GM23338 (cell line): ENCODE results near the gene EEPD1. TPM values are rescaled to one million over a fixed set of nuclear protein-coding genes. Genes with fewer than 3 reads are reported as not detected.

ENCODE experiments used
- ATAC-seq: fragments of 200-7000 bp; cut with Tn5 transposase; 3 replicates; pipeline ENCODE4 v1.9.1; 2020
- DNase-seq: peaks from one replicate; pipeline ENCODE4 v3.0.0-alpha.2; 2015; ENCODE audit warnings: low spot score
- H2AFZ ChIP-seq: fragments of 200-600 bp; sonication (generic); 2 replicates; pipeline ENCODE4 v1.8.0; 2016; ENCODE audit warnings: antibody characterized with exemption, mild to moderate bottlenecking, moderate library complexity
- H3F3A ChIP-seq: fragments of 200-600 bp; sonication (generic); replicated peaks from 2 replicates; pipeline ENCODE4 v1.8.0; 2017; ENCODE audit warnings: antibody characterized with exemption, mixed run types, low read depth
- H3K27ac ChIP-seq: fragments of 200-600 bp; sonication (generic); 2 replicates; pipeline ENCODE4 v1.6.1; 2016; ENCODE audit warnings: low read depth
- H3K27me3 ChIP-seq: fragments of 200-600 bp; sonication (generic); 2 replicates; pipeline ENCODE4 v1.8.0; 2016; ENCODE audit warnings: mild to moderate bottlenecking, mixed run types, moderate library complexity; ENCODE audit not compliant: insufficient read depth
- H3K36me3 ChIP-seq: fragments of 200-600 bp; sonication (generic); 2 replicates; pipeline ENCODE4 v1.8.0; 2016; ENCODE audit warnings: mild to moderate bottlenecking; ENCODE audit not compliant: insufficient read depth
- H3K4me1 ChIP-seq: fragments of 200-600 bp; sonication (generic); 2 replicates; pipeline ENCODE4 v1.8.0; 2016; ENCODE audit warnings: mild to moderate bottlenecking, moderate library complexity; ENCODE audit not compliant: insufficient read depth
- H3K4me2 ChIP-seq: fragments of 200-600 bp; sonication (generic); 2 replicates; pipeline ENCODE4 v1.7.1; 2017; ENCODE audit warnings: mixed run types
- H3K4me3 ChIP-seq: fragments of 200-600 bp; sonication (generic); 2 replicates; pipeline ENCODE4 v1.6.1; 2016; ENCODE audit warnings: mixed run types
- H3K79me2 ChIP-seq: fragments of 200-600 bp; sonication (generic); replicated peaks from 2 replicates; pipeline ENCODE4 v1.8.0; 2017; ENCODE audit warnings: mild to moderate bottlenecking; ENCODE audit not compliant: insufficient read depth
- H3K9me2 ChIP-seq: fragments of 200-600 bp; sonication (generic); 2 replicates; pipeline ENCODE4 v1.8.0; 2017; ENCODE audit not compliant: insufficient read depth
- H4K20me1 ChIP-seq: fragments of 200-600 bp; sonication (generic); replicated peaks from 2 replicates; pipeline ENCODE4 v1.8.0; 2017; ENCODE audit warnings: mild to moderate bottlenecking; ENCODE audit not compliant: insufficient read depth
- H3K27ac Mint-ChIP-seq: 2 replicates; pipeline ENCODE4 v1.8.0; 2020; ENCODE audit warnings: inconsistent platforms, mild to moderate bottlenecking, moderate library complexity, mixed read lengths
- H3K27me3 Mint-ChIP-seq: 3 replicates; pipeline ENCODE4 v1.8.0; 2022; ENCODE audit warnings: low read depth, mild to moderate bottlenecking, moderate library complexity, mixed read lengths, inconsistent platforms; ENCODE audit not compliant: insufficient read depth, poor library complexity
- H3K36me3 Mint-ChIP-seq: 3 replicates; pipeline ENCODE4 v1.8.0; 2021; ENCODE audit warnings: low read depth, mild to moderate bottlenecking, inconsistent platforms, moderate library complexity, mixed read lengths
- H3K4me1 Mint-ChIP-seq: 3 replicates; pipeline ENCODE4 v1.8.0; 2020; ENCODE audit warnings: mild to moderate bottlenecking, inconsistent platforms, mixed read lengths
- H3K4me3 Mint-ChIP-seq: 3 replicates; pipeline ENCODE4 v1.8.0; 2021; ENCODE audit warnings: moderate library complexity, mild to moderate bottlenecking, inconsistent platforms, mixed read lengths
- H3K9me3 Mint-ChIP-seq: 3 replicates; pipeline ENCODE4 v1.8.0; 2020; ENCODE audit warnings: moderate library complexity, mild to moderate bottlenecking, inconsistent platforms, mixed read lengths
- NANOG ChIP-seq: IDR thresholded peaks from 2 replicates; pipeline ENCODE4 v1.6.1; 2016; ENCODE audit warnings: antibody characterized with exemption, borderline replicate concordance
- polyA plus RNA-seq: library from polyadenylated mRNA; unstranded; fragments of >200 nt; fragmentation: Nextera tagmentation; extraction: Ambion mirVana; gene quantifications from 2 replicates; pipeline ENCODE4 v1.2.1, GENCODE V29; 2016
- total RNA-seq: library from RNA; depleted of rRNA; stranded (reverse); fragments of >200 nt; shearing (Covaris generic); gene quantifications from 2 replicates; pipeline ENCODE4 v1.2.3, GENCODE V29; 2014
- TF ChIP-seq, protein P1 (sequence below), 2 experiments: fragments of 200-600 bp in 1 of 2; sonication (generic) in 1 of 2; conservative IDR thresholded peaks; 2 replicates each; pipeline versions ENCODE4 v1.5.1 to v1.6.1; 2016 to 2017; ENCODE audit warnings: antibody characterized with exemption in 2 of 2, low read depth in 2 of 2, mild to moderate bottlenecking in 2 of 2, moderate library complexity in 1 of 2
- TF ChIP-seq, protein P2 (sequence below): fragments of 250-450 bp; sonication (Bioruptor Pico); IDR thresholded peaks from 2 replicates; pipeline ENCODE4 v1.5.0; 2020; ENCODE audit warnings: mild to moderate bottlenecking, moderate library complexity

Gene EEPD1
- total and polyA plus RNA-seq, 2 experiments from 2014 or later = 4.1 to 17.1 TPM

DNA sequence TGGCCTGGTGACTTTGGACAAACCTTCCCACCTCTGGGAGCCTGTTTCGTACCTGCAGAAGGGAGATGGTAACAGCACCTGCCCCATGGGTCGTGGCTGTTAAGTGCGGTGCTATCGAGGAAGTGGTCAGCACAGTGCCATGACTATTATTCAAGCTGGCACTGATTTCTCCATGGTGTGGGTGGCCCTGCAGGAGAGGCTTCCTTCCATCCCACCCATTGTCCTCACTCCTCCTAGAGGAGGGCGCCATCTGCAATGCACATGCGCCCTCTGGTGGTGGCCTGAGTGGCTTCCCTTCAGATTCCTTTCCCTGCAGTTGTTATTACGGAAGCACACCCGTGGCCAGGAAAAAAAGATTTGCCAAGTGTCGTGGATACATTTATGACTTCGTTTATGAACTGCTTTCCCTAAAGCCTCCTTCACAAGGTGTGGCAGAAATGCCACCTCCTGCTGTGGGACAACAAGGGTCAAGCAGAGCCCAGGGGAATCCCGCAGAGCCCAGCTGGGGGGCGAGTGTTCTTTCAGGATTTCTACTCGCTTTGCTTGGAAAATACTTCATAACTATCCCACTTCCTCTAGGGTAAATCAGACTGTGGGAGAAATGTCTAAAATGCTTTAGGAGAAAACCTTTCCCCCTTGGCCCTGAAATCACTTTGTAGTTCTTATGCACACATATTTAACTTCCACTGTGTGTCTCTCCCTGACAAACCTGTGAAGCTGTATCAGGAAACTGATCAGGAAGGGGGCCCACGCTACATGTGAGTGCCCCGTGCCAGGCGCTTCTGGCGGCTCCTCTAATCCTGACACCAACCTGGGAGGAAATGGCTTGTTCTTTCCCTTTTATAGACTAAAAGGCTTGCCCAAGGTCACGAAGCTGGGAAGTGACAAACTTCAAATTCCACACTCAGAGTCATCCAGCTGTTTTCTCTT, 138.6 kb downstream of the EEPD1 start:
- Mint-ChIP-seq H3K27me3 (peaks cover 6% of the 10 kb centered on the region), H3K9me3 (no peaks in the 10 kb centered on the region), H3K4me1 (peaks cover 26% of the 10 kb centered on the region), H3K27ac (peak overlapping the region; percentile 74), H3K4me3 (no peak overlapping the region), H3K36me3 (peaks cover 20% of the 10 kb centered on the region; the same call in 2 of the 3 replicates)
- 0 out of 2 replicates have a peak, but pooled peaks cover 10% of the 10 kb centered on the region for H3K4me1 ChIP-seq
- ATAC-seq (peak; percentile 95), DNase-seq (peak; percentile 90)
- H3K27me3 ChIP-seq = no peaks in the 10 kb centered on the region
- TF ChIP-seq, protein P1, sequence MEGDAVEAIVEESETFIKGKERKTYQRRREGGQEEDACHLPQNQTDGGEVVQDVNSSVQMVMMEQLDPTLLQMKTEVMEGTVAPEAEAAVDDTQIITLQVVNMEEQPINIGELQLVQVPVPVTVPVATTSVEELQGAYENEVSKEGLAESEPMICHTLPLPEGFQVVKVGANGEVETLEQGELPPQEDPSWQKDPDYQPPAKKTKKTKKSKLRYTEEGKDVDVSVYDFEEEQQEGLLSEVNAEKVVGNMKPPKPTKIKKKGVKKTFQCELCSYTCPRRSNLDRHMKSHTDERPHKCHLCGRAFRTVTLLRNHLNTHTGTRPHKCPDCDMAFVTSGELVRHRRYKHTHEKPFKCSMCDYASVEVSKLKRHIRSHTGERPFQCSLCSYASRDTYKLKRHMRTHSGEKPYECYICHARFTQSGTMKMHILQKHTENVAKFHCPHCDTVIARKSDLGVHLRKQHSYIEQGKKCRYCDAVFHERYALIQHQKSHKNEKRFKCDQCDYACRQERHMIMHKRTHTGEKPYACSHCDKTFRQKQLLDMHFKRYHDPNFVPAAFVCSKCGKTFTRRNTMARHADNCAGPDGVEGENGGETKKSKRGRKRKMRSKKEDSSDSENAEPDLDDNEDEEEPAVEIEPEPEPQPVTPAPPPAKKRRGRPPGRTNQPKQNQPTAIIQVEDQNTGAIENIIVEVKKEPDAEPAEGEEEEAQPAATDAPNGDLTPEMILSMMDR (conservative IDR thresholded peaks at IDR 0.05; ENCODE audit: low read depth in 2 of 2) = peak; percentile 93 to 99
- TF ChIP-seq, protein P2, sequence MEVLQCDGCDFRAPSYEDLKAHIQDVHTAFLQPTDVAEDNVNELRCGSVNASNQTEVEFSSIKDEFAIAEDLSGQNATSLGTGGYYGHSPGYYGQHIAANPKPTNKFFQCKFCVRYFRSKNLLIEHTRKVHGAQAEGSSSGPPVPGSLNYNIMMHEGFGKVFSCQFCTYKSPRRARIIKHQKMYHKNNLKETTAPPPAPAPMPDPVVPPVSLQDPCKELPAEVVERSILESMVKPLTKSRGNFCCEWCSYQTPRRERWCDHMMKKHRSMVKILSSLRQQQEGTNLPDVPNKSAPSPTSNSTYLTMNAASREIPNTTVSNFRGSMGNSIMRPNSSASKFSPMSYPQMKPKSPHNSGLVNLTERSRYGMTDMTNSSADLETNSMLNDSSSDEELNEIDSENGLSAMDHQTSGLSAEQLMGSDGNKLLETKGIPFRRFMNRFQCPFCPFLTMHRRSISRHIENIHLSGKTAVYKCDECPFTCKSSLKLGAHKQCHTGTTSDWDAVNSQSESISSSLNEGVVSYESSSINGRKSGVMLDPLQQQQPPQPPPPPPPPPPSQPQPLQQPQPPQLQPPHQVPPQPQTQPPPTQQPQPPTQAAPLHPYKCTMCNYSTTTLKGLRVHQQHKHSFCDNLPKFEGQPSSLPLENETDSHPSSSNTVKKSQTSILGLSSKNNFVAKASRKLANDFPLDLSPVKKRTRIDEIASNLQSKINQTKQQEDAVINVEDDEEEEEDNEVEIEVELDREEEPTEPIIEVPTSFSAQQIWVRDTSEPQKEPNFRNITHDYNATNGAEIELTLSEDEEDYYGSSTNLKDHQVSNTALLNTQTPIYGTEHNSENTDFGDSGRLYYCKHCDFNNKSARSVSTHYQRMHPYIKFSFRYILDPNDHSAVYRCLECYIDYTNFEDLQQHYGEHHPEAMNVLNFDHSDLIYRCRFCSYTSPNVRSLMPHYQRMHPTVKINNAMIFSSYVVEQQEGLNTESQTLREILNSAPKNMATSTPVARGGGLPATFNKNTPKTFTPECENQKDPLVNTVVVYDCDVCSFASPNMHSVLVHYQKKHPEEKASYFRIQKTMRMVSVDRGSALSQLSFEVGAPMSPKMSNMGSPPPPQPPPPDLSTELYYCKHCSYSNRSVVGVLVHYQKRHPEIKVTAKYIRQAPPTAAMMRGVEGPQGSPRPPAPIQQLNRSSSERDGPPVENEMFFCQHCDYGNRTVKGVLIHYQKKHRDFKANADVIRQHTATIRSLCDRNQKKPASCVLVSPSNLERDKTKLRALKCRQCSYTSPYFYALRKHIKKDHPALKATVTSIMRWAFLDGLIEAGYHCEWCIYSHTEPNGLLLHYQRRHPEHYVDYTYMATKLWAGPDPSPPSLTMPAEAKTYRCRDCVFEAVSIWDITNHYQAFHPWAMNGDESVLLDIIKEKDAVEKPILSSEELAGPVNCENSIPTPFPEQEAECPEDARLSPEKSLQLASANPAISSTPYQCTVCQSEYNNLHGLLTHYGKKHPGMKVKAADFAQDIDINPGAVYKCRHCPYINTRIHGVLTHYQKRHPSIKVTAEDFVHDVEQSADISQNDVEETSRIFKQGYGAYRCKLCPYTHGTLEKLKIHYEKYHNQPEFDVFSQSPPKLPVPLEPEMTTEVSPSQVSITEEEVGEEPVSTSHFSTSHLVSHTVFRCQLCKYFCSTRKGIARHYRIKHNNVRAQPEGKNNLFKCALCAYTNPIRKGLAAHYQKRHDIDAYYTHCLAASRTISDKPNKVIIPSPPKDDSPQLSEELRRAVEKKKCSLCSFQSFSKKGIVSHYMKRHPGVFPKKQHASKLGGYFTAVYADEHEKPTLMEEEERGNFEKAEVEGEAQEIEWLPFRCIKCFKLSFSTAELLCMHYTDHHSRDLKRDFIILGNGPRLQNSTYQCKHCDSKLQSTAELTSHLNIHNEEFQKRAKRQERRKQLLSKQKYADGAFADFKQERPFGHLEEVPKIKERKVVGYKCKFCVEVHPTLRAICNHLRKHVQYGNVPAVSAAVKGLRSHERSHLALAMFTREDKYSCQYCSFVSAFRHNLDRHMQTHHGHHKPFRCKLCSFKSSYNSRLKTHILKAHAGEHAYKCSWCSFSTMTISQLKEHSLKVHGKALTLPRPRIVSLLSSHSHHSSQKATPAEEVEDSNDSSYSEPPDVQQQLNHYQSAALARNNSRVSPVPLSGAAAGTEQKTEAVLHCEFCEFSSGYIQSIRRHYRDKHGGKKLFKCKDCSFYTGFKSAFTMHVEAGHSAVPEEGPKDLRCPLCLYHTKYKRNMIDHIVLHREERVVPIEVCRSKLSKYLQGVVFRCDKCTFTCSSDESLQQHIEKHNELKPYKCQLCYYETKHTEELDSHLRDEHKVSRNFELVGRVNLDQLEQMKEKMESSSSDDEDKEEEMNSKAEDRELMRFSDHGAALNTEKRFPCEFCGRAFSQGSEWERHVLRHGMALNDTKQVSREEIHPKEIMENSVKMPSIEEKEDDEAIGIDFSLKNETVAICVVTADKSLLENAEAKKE (CRISPR knock-in tag) = peak; percentile 56; the same call in 1 of the 2 replicates
- no peak for TF ChIP-seq NANOG
- no peaks in the 10 kb centered on the region for H4K20me1 ChIP-seq
- H3K4me3 ChIP-seq = no peak overlapping the region
- H3K27ac ChIP-seq = no peak overlapping the region; the same call in 1 of the 2 replicates
- H3K36me3 ChIP-seq = no peaks in the 10 kb centered on the region; the same call in 1 of the 2 replicates
- H3K4me2 ChIP-seq = no peak overlapping the region
- no peaks in the 10 kb centered on the region for H3K9me2 ChIP-seq
- no peaks in the 10 kb centered on the region for H3K79me2 ChIP-seq
- H3F3A ChIP-seq = no peaks in the 10 kb centered on the region
- no peak overlapping the region for H2AFZ ChIP-seq
